Neuron (in vitro differentiated cells): ENCODE measurements around the gene SFXN3.
A peak's percentile ranks its signal among the peaks of the same experiment; 100 is the strongest.

Source experiments
- H2AFZ ChIP-seq: one replicate; pipeline ENCODE4 v1.6.1; 2013; ENCODE audit warnings: low read depth, mild to moderate bottlenecking, inconsistent platforms, low read length, moderate library complexity
- H3K27me3 ChIP-seq: one replicate; pipeline ENCODE4 v1.6.1; 2013; ENCODE audit warnings: low read length; ENCODE audit not compliant: insufficient read depth
- H3K36me3 ChIP-seq: one replicate; pipeline ENCODE4 v1.6.1; 2013; ENCODE audit warnings: low read length; ENCODE audit not compliant: insufficient read depth
- H3K4me1 ChIP-seq: one replicate; pipeline ENCODE4 v1.6.1; 2013; ENCODE audit warnings: low read length; ENCODE audit not compliant: insufficient read depth
- H3K4me3 ChIP-seq: 2 replicates; pipeline ENCODE4 v1.5.1; 2013; ENCODE audit warnings: mild to moderate bottlenecking, low read length, moderate library complexity
- H3K9me3 ChIP-seq: one replicate; pipeline ENCODE4 v1.6.1; 2013; ENCODE audit warnings: low read length

SFXN3 gene

GRCh38 chr10:101065481-101066145 is 34.6 kb downstream of the SFXN3 start:
- Histone ChIP-seq H3K9me3 (no peaks in the 10 kb centered on the region), H3K4me1 (peaks cover 34% of the 10 kb centered on the region), H3K4me3 (no peak overlapping the region), H2AFZ (no peak overlapping the region), H3K27me3 (peaks cover 58% of the 10 kb centered on the region), H3K36me3 (no peaks in the 10 kb centered on the region)

- peaks cover 64% of the 10 kb centered on the region for H3K27me3 ChIP-seq
- peaks cover 34% of the 10 kb centered on the region for H3K4me1 ChIP-seq
- H3K36me3 ChIP-seq: no peaks in the 10 kb centered on the region
- H3K4me3 ChIP-seq: peak overlapping the region; percentile 15
- H2AFZ ChIP-seq: peak overlapping the region; percentile 18
- no peaks in the 10 kb centered on the region for H3K9me3 ChIP-seq
Measured at GRCh38 chr10:101066146-101066895, 35.3 kb downstream of the SFXN3 start.

- peaks cover 70% of the 10 kb centered on the region for H3K27me3 ChIP-seq
Measured at GRCh38 chr10:101066896-101067355, 35.9 kb downstream of the SFXN3 start.

GRCh38 chr10:101067356-101068083 is 36.5 kb downstream of the SFXN3 start:
- Histone ChIP-seq H3K9me3 (no peaks in the 10 kb centered on the region), H3K27me3 (peaks cover 76% of the 10 kb centered on the region), H3K4me3 (peak overlapping the region; percentile 44), H3K4me1 (peaks cover 26% of the 10 kb centered on the region), H3K36me3 (no peaks in the 10 kb centered on the region), H2AFZ (peak overlapping the region; percentile 93)

More at GRCh38 chr10:101066896-101067355, 35.9 kb downstream of the SFXN3 start:
- H3K4me3 ChIP-seq: peak overlapping the region; percentile 44
- no peaks in the 10 kb centered on the region for H3K9me3 ChIP-seq
- H2AFZ ChIP-seq: peak overlapping the region; percentile 93
- H3K4me1 ChIP-seq: peaks cover 31% of the 10 kb centered on the region
- H3K36me3 ChIP-seq: no peaks in the 10 kb centered on the region

GRCh38 chr10:101069441-101069840 is 38.4 kb downstream of the SFXN3 start:
- Histone ChIP-seq H3K27me3 (peaks cover 80% of the 10 kb centered on the region), H3K4me1 (peaks cover 18% of the 10 kb centered on the region), H3K9me3 (no peaks in the 10 kb centered on the region), H3K36me3 (no peaks in the 10 kb centered on the region), H3K4me3 (no peak overlapping the region), H2AFZ (no peak overlapping the region)

- no peaks in the 10 kb centered on the region for H3K9me3 ChIP-seq
- H3K36me3 ChIP-seq: no peaks in the 10 kb centered on the region
- H2AFZ ChIP-seq: no peak overlapping the region
- no peak overlapping the region for H3K4me3 ChIP-seq
- H3K27me3 ChIP-seq: peaks cover 78% of the 10 kb centered on the region
- peaks cover 18% of the 10 kb centered on the region for H3K4me1 ChIP-seq
Measured at GRCh38 chr10:101070098-101070497, 39.1 kb downstream of the SFXN3 start.

GRCh38 chr10:101071267-101071884 is 40.3 kb downstream of the SFXN3 start:
- Histone ChIP-seq H2AFZ (no peak overlapping the region), H3K4me3 (no peak overlapping the region), H3K36me3 (no peaks in the 10 kb centered on the region), H3K9me3 (no peaks in the 10 kb centered on the region), H3K4me1 (peaks cover 13% of the 10 kb centered on the region), H3K27me3 (peaks cover 78% of the 10 kb centered on the region)

- H3K27me3 ChIP-seq: peaks cover 75% of the 10 kb centered on the region
- no peaks in the 10 kb centered on the region for H3K9me3 ChIP-seq
- H2AFZ ChIP-seq: no peak overlapping the region
- H3K4me1 ChIP-seq: peaks cover 8% of the 10 kb centered on the region
- H3K4me3 ChIP-seq: no peak overlapping the region
- no peaks in the 10 kb centered on the region for H3K36me3 ChIP-seq
Measured at GRCh38 chr10:101071885-101072433, 40.9 kb downstream of the SFXN3 start.

GRCh38 chr10:101072923-101073322 is 41.9 kb downstream of the SFXN3 start:
- Histone ChIP-seq H2AFZ (no peak overlapping the region), H3K4me3 (no peak overlapping the region), H3K4me1 (no peaks in the 10 kb centered on the region), H3K9me3 (no peaks in the 10 kb centered on the region), H3K27me3 (peaks cover 72% of the 10 kb centered on the region), H3K36me3 (no peaks in the 10 kb centered on the region)

- Histone ChIP-seq H2AFZ (no peak overlapping the region), H3K27me3 (peaks cover 77% of the 10 kb centered on the region), H3K36me3 (no peaks in the 10 kb centered on the region), H3K9me3 (no peaks in the 10 kb centered on the region), H3K4me1 (no peaks in the 10 kb centered on the region), H3K4me3 (no peak overlapping the region)
Measured at GRCh38 chr10:101073631-101074030, 42.6 kb downstream of the SFXN3 start.

GRCh38 chr10:101075775-101076174 is 44.7 kb downstream of the SFXN3 start:
- Histone ChIP-seq H3K4me1 (no peaks in the 10 kb centered on the region), H3K27me3 (peaks cover 77% of the 10 kb centered on the region), H2AFZ (no peak overlapping the region), H3K4me3 (no peak overlapping the region), H3K36me3 (no peaks in the 10 kb centered on the region), H3K9me3 (no peaks in the 10 kb centered on the region)

GRCh38 chr10:101076630-101077029 is 45.6 kb downstream of the SFXN3 start:
- no peaks in the 10 kb centered on the region for H3K4me1 ChIP-seq
- H3K27me3 ChIP-seq: peaks cover 77% of the 10 kb centered on the region
- H3K4me3 ChIP-seq: no peak overlapping the region

More at GRCh38 chr10:101076630-101077029, 45.6 kb downstream of the SFXN3 start:
- no peak overlapping the region for H2AFZ ChIP-seq
- H3K36me3 ChIP-seq: no peaks in the 10 kb centered on the region
- H3K9me3 ChIP-seq: no peaks in the 10 kb centered on the region
